ENCODE measurements around the gene MKS1. TPM values are rescaled to one million over a fixed set of nuclear protein-coding genes. Genes with fewer than 3 reads are reported as not detected.
A peak's percentile ranks its signal among the peaks of the same experiment; 100 is the strongest.

Gene MKS1
- total RNA-seq (2022), result 9.6 and 14.1 TPM in 2 replicates
- percentile 52 among the genes with signal in this experiment for Bru-seq, nascent RNA
- percentile 48 among the genes with signal in this experiment for BruChase-seq, experiment 1, labeled RNA remaining after a 6-hour chase
- BruChase-seq, experiment 2, labeled RNA remaining after a 2-hour chase, result percentile 48 among the genes with signal in this experiment
- long read RNA-seq, transcript MKS1-202 (18 exons, 2,397 nt), result major isoform, 8 of 18 reads
- long read RNA-seq, partial matches to known transcripts, result 1 of 18 reads
- long read RNA-seq, other reads (novel, unspliced or antisense), result 7 of 18 reads

DNA sequence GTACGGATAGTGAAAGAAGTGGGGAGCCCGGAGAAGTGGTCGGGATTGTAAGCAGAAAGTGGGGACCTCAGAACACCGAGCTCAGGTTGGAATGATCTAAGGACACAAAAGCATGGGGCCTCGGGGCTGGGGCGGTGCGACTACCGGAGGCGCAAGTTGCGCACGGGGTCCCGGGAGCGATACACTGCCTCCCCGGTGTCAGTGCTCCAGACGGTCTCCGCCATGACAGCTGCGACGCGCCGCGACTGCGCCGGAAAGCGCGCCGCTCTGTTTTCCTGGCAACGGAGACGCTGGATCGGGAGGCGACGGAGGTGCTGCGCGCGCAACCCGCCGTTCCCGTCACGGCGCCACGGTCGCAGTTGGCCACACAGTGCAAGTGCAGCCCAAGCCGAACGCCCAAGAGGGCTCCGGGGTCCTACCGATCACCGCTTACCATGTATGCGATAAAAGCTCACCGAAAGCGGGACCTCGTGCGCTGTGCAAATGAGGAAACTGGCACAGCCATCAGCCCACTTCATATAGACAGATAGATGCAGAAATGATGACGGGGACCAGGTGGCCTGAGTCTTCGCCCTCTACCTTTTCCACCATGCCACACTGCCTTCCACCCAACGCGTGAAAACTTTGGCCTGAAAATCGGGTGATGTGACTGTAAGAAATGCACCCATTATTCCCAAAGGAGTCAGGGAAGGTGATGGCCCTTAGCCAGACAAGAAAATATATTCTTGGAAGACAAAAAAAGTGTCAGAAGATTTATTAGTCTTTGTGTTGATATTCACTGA, at the start of gene MKS1:
Gene MKS1, minus strand, starts transcription at position 249 of the 782 bp plus-strand sequence. Its CDS starts 25 bp downstream, at position 224.
- H3K27me3 Mint-ChIP-seq (ENCODE audit: unreplicated experiment), result no peaks in the 10 kb centered on the region
- peak within 1 kb of the TSS; percentile 92 for H3K4me3 Mint-ChIP-seq (ENCODE audit: low read depth, unreplicated experiment)
- H3K36me3 Mint-ChIP-seq (ENCODE audit: insufficient read depth, unreplicated experiment), result peaks cover 13% of the 10 kb centered on the region
- H3K4me1 Mint-ChIP-seq (ENCODE audit: low read depth, unreplicated experiment), result peaks cover 5% of the 10 kb centered on the region
- no TSS peak for BruUV-seq (replicated peaks)
- CTCF ChIA-PET, result interaction anchor here (0.6 kb wide), 1 partner anchor 46 kb away, joined by 6 read pairs; no protein-coding TSS in a partner anchor
- peak within 1 kb of the TSS; percentile 93 for H3K27ac Mint-ChIP-seq (ENCODE audit: unreplicated experiment)
- H3K9me3 Mint-ChIP-seq (ENCODE audit: low read depth, unreplicated experiment), result no peaks in the 10 kb centered on the region
- intact Hi-C loops (cut with micrococcal nuclease; ENCODE audit: unreplicated experiment), result no loop called here
- peak; percentile 92 for DNase-seq
- TF ChIP-seq, protein P1, sequence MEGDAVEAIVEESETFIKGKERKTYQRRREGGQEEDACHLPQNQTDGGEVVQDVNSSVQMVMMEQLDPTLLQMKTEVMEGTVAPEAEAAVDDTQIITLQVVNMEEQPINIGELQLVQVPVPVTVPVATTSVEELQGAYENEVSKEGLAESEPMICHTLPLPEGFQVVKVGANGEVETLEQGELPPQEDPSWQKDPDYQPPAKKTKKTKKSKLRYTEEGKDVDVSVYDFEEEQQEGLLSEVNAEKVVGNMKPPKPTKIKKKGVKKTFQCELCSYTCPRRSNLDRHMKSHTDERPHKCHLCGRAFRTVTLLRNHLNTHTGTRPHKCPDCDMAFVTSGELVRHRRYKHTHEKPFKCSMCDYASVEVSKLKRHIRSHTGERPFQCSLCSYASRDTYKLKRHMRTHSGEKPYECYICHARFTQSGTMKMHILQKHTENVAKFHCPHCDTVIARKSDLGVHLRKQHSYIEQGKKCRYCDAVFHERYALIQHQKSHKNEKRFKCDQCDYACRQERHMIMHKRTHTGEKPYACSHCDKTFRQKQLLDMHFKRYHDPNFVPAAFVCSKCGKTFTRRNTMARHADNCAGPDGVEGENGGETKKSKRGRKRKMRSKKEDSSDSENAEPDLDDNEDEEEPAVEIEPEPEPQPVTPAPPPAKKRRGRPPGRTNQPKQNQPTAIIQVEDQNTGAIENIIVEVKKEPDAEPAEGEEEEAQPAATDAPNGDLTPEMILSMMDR (IDR thresholded peaks at IDR 0.05; ENCODE audit: unreplicated experiment), result peak; percentile 12

DNA sequence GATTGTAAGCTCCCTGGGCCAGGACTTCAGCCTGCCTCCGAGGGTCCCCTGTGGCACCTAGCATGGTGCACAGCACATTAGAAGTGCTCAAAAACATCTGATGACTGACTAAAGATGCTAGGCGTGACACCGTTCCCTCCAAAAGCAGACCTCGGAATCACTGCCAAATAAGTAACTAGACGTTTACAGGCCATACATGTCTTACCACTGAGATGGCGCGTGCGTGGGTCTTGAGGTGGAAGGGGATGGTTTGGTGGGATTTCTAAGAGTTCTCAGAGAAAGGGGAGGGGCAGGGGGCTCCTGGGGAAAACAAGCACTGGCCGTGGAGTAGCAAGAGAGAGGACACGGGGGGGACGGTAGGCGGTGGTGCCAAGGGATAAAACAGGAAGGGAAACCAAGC, 49.3 kb upstream of the MKS1 start:
- H3K4me1 Mint-ChIP-seq (ENCODE audit: low read depth, unreplicated experiment), result no peaks in the 10 kb centered on the region
- H3K27me3 Mint-ChIP-seq (ENCODE audit: unreplicated experiment), result peaks cover 86% of the 10 kb centered on the region
- H3K4me3 Mint-ChIP-seq (ENCODE audit: low read depth, unreplicated experiment), result no peak overlapping the region
- intact Hi-C loops (cut with micrococcal nuclease; ENCODE audit: unreplicated experiment), result no loop called here
- H3K27ac Mint-ChIP-seq (ENCODE audit: unreplicated experiment), result no peak overlapping the region
- no peaks in the 10 kb centered on the region for H3K36me3 Mint-ChIP-seq (ENCODE audit: insufficient read depth, unreplicated experiment)
- no TSS peak for BruUV-seq (replicated peaks)
- H3K9me3 Mint-ChIP-seq (ENCODE audit: low read depth, unreplicated experiment), result no peaks in the 10 kb centered on the region
- CTCF ChIA-PET, result no interaction called here
- no peak for DNase-seq
- TF ChIP-seq, protein P1 (IDR thresholded peaks at IDR 0.05; ENCODE audit: unreplicated experiment), result no peak

- Mint-ChIP-seq H3K9me3 (ENCODE audit: low read depth, unreplicated experiment) (no peaks in the 10 kb centered on the region), H3K27ac (ENCODE audit: unreplicated experiment) (no peak overlapping the region), H3K36me3 (ENCODE audit: insufficient read depth, unreplicated experiment) (no peaks in the 10 kb centered on the region), H3K4me3 (ENCODE audit: low read depth, unreplicated experiment) (no peak overlapping the region), H3K4me1 (ENCODE audit: low read depth, unreplicated experiment) (no peaks in the 10 kb centered on the region), H3K27me3 (ENCODE audit: unreplicated experiment) (peaks cover 86% of the 10 kb centered on the region)
- CTCF ChIA-PET, result no interaction called here
- DNase-seq, result no peak
- no TSS peak for BruUV-seq (replicated peaks)
- intact Hi-C loops (cut with micrococcal nuclease; ENCODE audit: unreplicated experiment), result no loop called here
- TF ChIP-seq, protein P1 (IDR thresholded peaks at IDR 0.05; ENCODE audit: unreplicated experiment), result no peak
Measured at GRCh38 chr17:58267347-58268324, 48.6 kb upstream of the MKS1 start.
